NB4 (cell line): Measurements from ENCODE around the gene RETREG1.

Experiments used
- DNase-seq: peaks from one replicate; pipeline ENCODE4 v3.0.0; 2010; ENCODE audit warnings: low read depth
- H3K4me3 ChIP-seq: one replicate; pipeline ENCODE4 v1.5.1; 2011; ENCODE audit warnings: mild to moderate bottlenecking, low read depth, low read length, moderate library complexity
- CTCF ChIP-seq: IDR thresholded peaks from one replicate; pipeline ENCODE4 v1.5.1; 2012; ENCODE audit warnings: low read depth, low read length
- MAX ChIP-seq: IDR thresholded peaks from 2 replicates; pipeline ENCODE4 v1.6.1; 2011; ENCODE audit warnings: low read depth, low read length
- MYC ChIP-seq: IDR thresholded peaks from 2 replicates; pipeline ENCODE4 v1.6.1; 2011; ENCODE audit warnings: low read depth, low read length
- POLR2A ChIP-seq: IDR thresholded peaks from 2 replicates; pipeline ENCODE4 v1.6.1; 2011; ENCODE audit warnings: mild to moderate bottlenecking; ENCODE audit not compliant: insufficient read length; ENCODE audit errors: extremely low read depth

RETREG1 gene

GRCh38 chr5:16461026-16461425, 155.8 kb downstream of the RETREG1 start:
- TF ChIP-seq MYC (no peak), MAX (no peak), POLR2A (no peak), CTCF (no peak)
- no peak for DNase-seq
- no peak overlapping the region for H3K4me3 ChIP-seq

- DNase-seq, result no peak
- TF ChIP-seq MYC, result no peak
- TF ChIP-seq CTCF, result no peak
- no peak for TF ChIP-seq POLR2A
- no peak for TF ChIP-seq MAX
- no peak overlapping the region for H3K4me3 ChIP-seq
These were observed 157.3 kb downstream of the RETREG1 start for GRCh38 chr5:16459451-16459850.

GRCh38 chr5:16457853-16458252, 158.9 kb downstream of the RETREG1 start:
- no peak for TF ChIP-seq POLR2A
- TF ChIP-seq CTCF, result no peak
- TF ChIP-seq MYC, result no peak
- TF ChIP-seq MAX, result no peak
- no peak overlapping the region for H3K4me3 ChIP-seq
- DNase-seq, result no peak

- no peak overlapping the region for H3K4me3 ChIP-seq
- TF ChIP-seq CTCF (no peak), MYC (no peak)
- DNase-seq, result no peak
These were observed 159.3 kb downstream of the RETREG1 start for GRCh38 chr5:16457451-16457850.

GRCh38 chr5:16456103-16456832, 160.5 kb downstream of the RETREG1 start:
- peak; percentile 76 for DNase-seq
- peak; percentile 58 for TF ChIP-seq CTCF
- TF ChIP-seq MAX, result no peak
- no peak overlapping the region for H3K4me3 ChIP-seq

GRCh38 chr5:16455668-16456067, 161.1 kb downstream of the RETREG1 start:
- H3K4me3 ChIP-seq, result no peak overlapping the region
- no peak for DNase-seq
- TF ChIP-seq MYC (no peak), MAX (no peak), POLR2A (no peak), CTCF (no peak)
